Activated CD4-positive, alpha-beta memory T cell treated with anti-CD3 and anti-CD28 coated beads, Interleukin-2, amount 10 ng/mL, durations not matched to agents 7 days and 5 days (primary cell): Measurements from ENCODE around the gene TTC3. TPM values are rescaled to one million over a fixed set of nuclear protein-coding genes. Genes with fewer than 3 reads are reported as not detected.

Experiments
- CTCF ChIA-PET: fragments of 350-600 bp; sonication (Branson Sonifier 250); formaldehyde crosslinking; loops from one replicate; lab custom pipeline; 2021; ENCODE audit warnings: antibody characterized with exemption, inconsistent platforms; lab: Charles Lee
- POLR2A ChIA-PET: fragments of 350-600 bp; sonication (Branson Sonifier 250); formaldehyde crosslinking; loops from one replicate; lab custom pipeline; 2021; ENCODE audit warnings: antibody characterized with exemption; lab: Charles Lee
- DNase-seq: peaks from one replicate; pipeline ENCODE4 v3.0.0-alpha.2; 2020
- H3K27ac Mint-ChIP-seq: one replicate; pipeline ENCODE4 v1.8.0; 2021; ENCODE audit warnings: mild to moderate bottlenecking, mixed read lengths
- H3K27me3 Mint-ChIP-seq: one replicate; pipeline ENCODE4 v1.8.0; 2021; ENCODE audit warnings: mixed read lengths
- H3K36me3 Mint-ChIP-seq: one replicate; pipeline ENCODE4 v1.8.0; 2021; ENCODE audit warnings: low read depth, mixed read lengths
- H3K4me1 Mint-ChIP-seq: one replicate; pipeline ENCODE4 v1.8.0; 2021; ENCODE audit warnings: mixed read lengths
- H3K4me3 Mint-ChIP-seq: one replicate; pipeline ENCODE4 v1.8.0; 2021; ENCODE audit warnings: mild to moderate bottlenecking, mixed read lengths
- H3K9me3 Mint-ChIP-seq: one replicate; pipeline ENCODE4 v1.8.0; 2021; ENCODE audit warnings: mixed read lengths
- total RNA-seq, 2 experiments: library from RNA; stranded (reverse); gene quantifications; one replicate each; pipeline ENCODE4 v1.2.3, GENCODE V29; 2021

Gene TTC3
- total RNA-seq, 2 experiments from 2014 or later = 43.9 to 44.5 TPM

GRCh38 chr21:37248298-37248697 lies 175.2 kb downstream of the TTC3 start:
- Mint-ChIP-seq H3K36me3 (peaks cover 28% of the 10 kb centered on the region), H3K9me3 (no peaks in the 10 kb centered on the region), H3K27ac (no peak overlapping the region), H3K4me1 (peaks cover 54% of the 10 kb centered on the region), H3K4me3 (no peak overlapping the region), H3K27me3 (no peaks in the 10 kb centered on the region)
- ChIA-PET CTCF (no interaction called here), POLR2A (no interaction called here)
- DNase-seq = no peak

GRCh38 chr21:37249112-37249904 lies 176.3 kb downstream of the TTC3 start:
- DNase-seq = no peak
- ChIA-PET POLR2A (interaction anchor here (0.6 kb wide), 1 partner anchor 218 kb away, joined by 3 read pairs; no protein-coding TSS in a partner anchor), CTCF (no interaction called here)
- Mint-ChIP-seq H3K4me1 (peaks cover 49% of the 10 kb centered on the region), H3K27me3 (no peaks in the 10 kb centered on the region), H3K9me3 (no peaks in the 10 kb centered on the region), H3K27ac (no peak overlapping the region), H3K4me3 (no peak overlapping the region), H3K36me3 (peaks cover 32% of the 10 kb centered on the region)

GRCh38 chr21:37251294-37251634 lies 178.2 kb downstream of the TTC3 start:
- peaks cover 22% of the 10 kb centered on the region for H3K36me3 Mint-ChIP-seq
- peaks cover 34% of the 10 kb centered on the region for H3K4me1 Mint-ChIP-seq
- CTCF ChIA-PET = interaction anchor here (0.7 kb wide), 1 partner anchor 136 kb away, joined by 5 read pairs; no protein-coding TSS in a partner anchor

More at GRCh38 chr21:37251294-37251634, 178.2 kb downstream of the TTC3 start:
- Mint-ChIP-seq H3K27me3 (no peaks in the 10 kb centered on the region), H3K27ac (no peak overlapping the region), H3K4me3 (no peak overlapping the region), H3K9me3 (no peaks in the 10 kb centered on the region)
- POLR2A ChIA-PET = no interaction called here
- DNase-seq = no peak

Other genes starting within 250 kb of the TTC3 start
- gene HLCS, start 106.6 kb upstream of the TTC3 start, total RNA-seq = 10 to 100 TPM; 13.3 to 13.9 TPM
- not detected for gene RIPPLY3, start 66.6 kb upstream of the TTC3 start, total RNA-seq
- 10 to 100 TPM; 17.2 TPM for gene PIGP, start 183 bp upstream of the TTC3 start, total RNA-seq
- 10 to 100 TPM; 70.7 to 73.1 TPM for gene VPS26C, start 194.1 kb downstream of the TTC3 start, total RNA-seq